GM06990 (cell line): Measurements from ENCODE around the gene ZNF618.

Experiments
- DNase-seq: peaks from one replicate; pipeline ENCODE4 v3.0.0-alpha.2; 2011; ENCODE audit not compliant: insufficient read length; ENCODE audit errors: extremely low read depth
- H3K27me3 ChIP-seq: replicated peaks from 2 replicates; pipeline ENCODE4 v1.6.0; 2011; ENCODE audit warnings: low read length; ENCODE audit not compliant: control insufficient read depth, insufficient read depth
- H3K36me3 ChIP-seq: 2 replicates; pipeline ENCODE4 v1.5.1; 2011; ENCODE audit warnings: low read length; ENCODE audit not compliant: control insufficient read depth, insufficient read depth
- H3K4me3 ChIP-seq: replicated peaks from 2 replicates; pipeline ENCODE4 v1.5.1; 2011; ENCODE audit warnings: low read depth, mild to moderate bottlenecking, control low read depth, low read length
- CTCF ChIP-seq: IDR thresholded peaks from 2 replicates; pipeline ENCODE4 v1.5.1; 2011; ENCODE audit warnings: low read length, control low read depth, mild to moderate bottlenecking, inconsistent platforms; ENCODE audit not compliant: insufficient read depth, poor library complexity, severe bottlenecking

ZNF618 gene

DNA sequence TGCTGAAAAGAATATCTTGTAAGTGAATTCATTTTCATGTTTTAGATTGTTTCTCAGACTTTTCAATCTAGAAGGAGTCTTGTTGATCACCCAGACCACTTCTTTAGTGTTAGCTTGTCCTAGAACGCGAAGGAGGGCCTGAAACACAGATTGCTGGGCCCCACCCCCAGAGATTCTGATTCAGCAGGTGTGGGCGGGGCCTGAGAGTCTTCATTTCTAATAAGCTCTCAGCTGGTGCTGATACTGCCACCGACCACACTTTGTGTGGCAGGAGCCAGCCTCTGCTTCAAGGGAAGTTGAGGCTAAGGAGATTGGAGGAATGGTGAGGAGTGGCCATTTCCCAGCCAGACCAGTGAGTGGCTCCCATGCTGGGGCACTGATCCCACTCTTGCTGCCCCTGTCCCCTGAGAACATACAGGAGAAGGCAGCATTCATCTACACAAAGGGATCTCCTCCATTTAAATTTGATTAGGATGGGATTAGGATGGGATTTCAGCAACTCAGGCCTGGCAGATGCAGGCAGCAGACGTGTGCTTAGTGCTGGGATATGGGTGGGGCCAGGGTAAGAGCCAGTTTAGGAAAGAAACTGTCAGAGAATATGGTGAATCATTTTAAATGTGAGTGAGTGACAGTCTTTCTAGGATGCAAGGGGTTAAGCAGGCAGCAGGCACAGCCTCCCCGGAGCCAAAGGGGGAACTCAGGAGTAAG is 35.9 kb downstream of the ZNF618 start:
- no peaks in the 10 kb centered on the region; the same call in none of the 2 replicates for H3K27me3 ChIP-seq
- no peak for DNase-seq
- TF ChIP-seq CTCF: no peak
- no peaks in the 10 kb centered on the region for H3K36me3 ChIP-seq
- H3K4me3 ChIP-seq: no peak overlapping the region

GRCh38 chr9:113912816-113913215 is 36.7 kb downstream of the ZNF618 start:
- no peak for DNase-seq
- no peaks in the 10 kb centered on the region for H3K36me3 ChIP-seq
- no peaks in the 10 kb centered on the region; the same call in none of the 2 replicates for H3K27me3 ChIP-seq
- TF ChIP-seq CTCF: no peak
- H3K4me3 ChIP-seq: no peak overlapping the region

GRCh38 chr9:113913426-113914195 is 37.5 kb downstream of the ZNF618 start:
- no peak for TF ChIP-seq CTCF
- Histone ChIP-seq H3K4me3 (no peak overlapping the region), H3K36me3 (no peaks in the 10 kb centered on the region), H3K27me3 (no peaks in the 10 kb centered on the region; the same call in none of the 2 replicates)
- no peak for DNase-seq

DNA sequence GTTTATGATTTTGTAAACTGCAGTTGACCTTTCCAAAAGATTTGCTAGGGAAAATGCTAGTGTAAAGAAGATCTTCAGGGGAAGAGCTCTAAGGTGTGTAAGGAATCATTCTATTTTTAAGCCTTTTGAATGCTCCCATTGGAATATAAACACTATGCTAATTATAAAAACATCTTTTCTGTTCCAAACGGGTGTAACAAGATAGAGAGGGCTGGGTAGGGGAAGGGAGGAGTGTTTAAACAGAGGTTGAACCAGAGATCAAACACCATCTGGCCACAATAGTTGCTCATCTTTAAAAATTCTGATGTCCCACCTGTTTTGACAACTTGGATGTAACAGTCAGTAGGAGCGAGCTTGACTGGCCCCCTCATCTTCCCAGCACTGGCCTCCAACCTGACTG is 38.4 kb downstream of the ZNF618 start:
- no peak for DNase-seq
- no peak for TF ChIP-seq CTCF
- Histone ChIP-seq H3K36me3 (no peaks in the 10 kb centered on the region), H3K4me3 (no peak overlapping the region), H3K27me3 (no peaks in the 10 kb centered on the region; the same call in none of the 2 replicates)

DNA sequence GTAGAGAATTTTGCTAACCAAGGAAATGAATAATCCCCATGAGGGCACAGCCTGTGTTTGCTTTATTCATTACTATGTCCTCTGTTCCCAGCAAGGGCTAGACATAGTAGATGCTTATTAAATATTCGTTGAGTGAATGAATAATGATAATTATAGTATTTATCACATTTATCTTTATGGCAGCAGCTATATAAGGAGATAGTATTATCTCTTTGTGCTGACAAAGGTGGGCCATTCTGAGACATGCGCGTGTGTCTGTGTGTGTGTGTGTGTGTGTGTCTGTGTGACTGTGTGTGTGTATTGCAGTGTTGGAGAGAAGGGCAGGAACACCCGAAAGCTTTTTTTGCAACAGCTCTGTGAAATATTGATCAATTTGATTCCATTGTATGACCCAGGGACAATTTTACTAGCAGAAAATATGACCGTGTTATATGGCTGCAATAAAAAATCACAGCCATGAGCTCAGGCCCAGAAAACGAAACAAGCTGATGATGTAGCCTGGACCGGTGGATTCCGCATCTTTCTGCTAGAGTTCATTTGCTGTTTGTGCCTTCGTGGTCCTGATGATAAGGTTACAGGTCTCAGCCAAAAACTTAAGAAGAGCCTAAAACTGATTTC is 39.8 kb downstream of the ZNF618 start:
- no peak for TF ChIP-seq CTCF
- no peak for DNase-seq
- Histone ChIP-seq H3K4me3 (no peak overlapping the region), H3K36me3 (no peaks in the 10 kb centered on the region), H3K27me3 (no peaks in the 10 kb centered on the region; the same call in none of the 2 replicates)
